Lower leg skin (tissue), 3 donors: ENCODE results near the gene OVCA2.

Experiments used
- CTCF ChIP-seq, 3 donors: fragments of 450-650 bp; IDR thresholded peaks; one replicate each; pipeline ENCODE4 v1.5.1; 2016; ENCODE audit warnings: antibody characterized with exemption in 3 of 3, mild to moderate bottlenecking in 3 of 3, moderate library complexity in 2 of 3
- POLR2A ChIP-seq, 2 donors: fragments of 450-650 bp; IDR thresholded peaks; one replicate each; pipeline ENCODE4 v1.6.1; 2016 to 2017; ENCODE audit warnings: antibody characterized with exemption in 2 of 2, mild to moderate bottlenecking in 1 of 2, moderate library complexity in 1 of 2

GRCh38 chr17:2061441-2061958 is 19.7 kb downstream of the OVCA2 start:
- TF ChIP-seq CTCF (IDR thresholded peaks at IDR 0.05) (no peak), POLR2A (IDR thresholded peaks at IDR 0.05) (no peak)
